NK-92 (cell line): ENCODE results near the gene PDGFA.

Source experiments
- DNase-seq: peaks from one replicate; lab custom pipeline; 2025; ENCODE audit not compliant: unreplicated experiment; lab: John Stamatoyannopoulos, UW

The PDGFA gene

GRCh38 chr7:505171-505570 is 14.5 kb downstream of the PDGFA start:
- no peak for DNase-seq

- no peak for DNase-seq
These were observed 15.2 kb downstream of the PDGFA start for GRCh38 chr7:504221-505111.

- DNase-seq = no peak
These were observed 16.0 kb downstream of the PDGFA start for GRCh38 chr7:503575-504111.

- DNase-seq = no peak
These were observed 17.4 kb downstream of the PDGFA start for GRCh38 chr7:502296-502695.

GRCh38 chr7:501526-501925 is 18.1 kb downstream of the PDGFA start:
- DNase-seq = no peak

- no peak for DNase-seq
These were observed 18.9 kb downstream of the PDGFA start for GRCh38 chr7:500521-501420.

GRCh38 chr7:499853-500485 is 19.7 kb downstream of the PDGFA start:
- no peak for DNase-seq

GRCh38 chr7:498678-499641 is 20.7 kb downstream of the PDGFA start:
- DNase-seq = no peak

GRCh38 chr7:497946-498655 is 21.5 kb downstream of the PDGFA start:
- DNase-seq = no peak

GRCh38 chr7:497346-497745 is 22.3 kb downstream of the PDGFA start:
- DNase-seq = no peak

- DNase-seq = no peak
These were observed 22.9 kb downstream of the PDGFA start for GRCh38 chr7:496528-497295.

GRCh38 chr7:495761-496321 is 23.8 kb downstream of the PDGFA start:
- no peak for DNase-seq

GRCh38 chr7:495326-495725 is 24.3 kb downstream of the PDGFA start:
- DNase-seq = no peak

- no peak for DNase-seq
These were observed 24.7 kb downstream of the PDGFA start for GRCh38 chr7:494906-495305.

- DNase-seq = no peak
These were observed 25.4 kb downstream of the PDGFA start for GRCh38 chr7:494259-494687.

GRCh38 chr7:493661-494251 is 25.9 kb downstream of the PDGFA start:
- DNase-seq = no peak

GRCh38 chr7:492714-493065 is 27.0 kb downstream of the PDGFA start:
- no peak for DNase-seq
